Measurements from ENCODE around the gene ABCD1.
A peak's percentile ranks its signal among the peaks of the same experiment; 100 is the strongest.

Gene ABCD1

DNA sequence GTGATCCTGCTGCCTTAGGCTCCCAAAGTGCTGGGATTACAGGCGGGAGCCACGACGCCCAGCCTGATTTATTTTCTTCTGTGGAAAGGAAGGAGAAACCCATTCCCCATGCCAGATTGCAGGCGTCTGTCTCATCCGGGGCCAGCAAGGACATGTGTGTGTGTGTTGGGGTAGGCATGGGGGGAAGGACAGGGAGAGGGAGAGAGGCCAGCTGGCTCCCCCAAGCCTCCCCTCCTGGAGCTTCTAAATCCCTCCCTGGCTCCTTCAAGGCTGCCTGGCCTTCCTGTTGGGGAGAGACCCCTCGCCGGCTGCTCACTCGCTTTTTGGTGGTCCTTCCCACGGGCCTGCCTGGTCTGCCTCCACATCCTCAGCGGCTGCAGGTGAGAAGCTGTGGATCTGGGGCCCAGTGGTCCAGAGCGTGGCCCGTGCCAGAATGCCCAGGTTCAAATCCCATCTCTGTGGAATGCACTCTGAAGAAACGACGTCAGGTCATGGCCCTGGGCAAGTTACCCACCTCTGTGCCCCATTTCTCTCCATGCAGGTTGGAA lies 38.0 kb downstream of the ABCD1 start:
- in situ Hi-C loops (cut with HindIII; ENCODE audit: low sequenced_read_pairs) = no loop called here
- no peak for DNase-seq (ENCODE audit: low read depth, low spot score)
- no peak overlapping the region for H3K4me3 ChIP-seq (ENCODE audit: low read depth, low read length)
- TF ChIP-seq, protein P1, sequence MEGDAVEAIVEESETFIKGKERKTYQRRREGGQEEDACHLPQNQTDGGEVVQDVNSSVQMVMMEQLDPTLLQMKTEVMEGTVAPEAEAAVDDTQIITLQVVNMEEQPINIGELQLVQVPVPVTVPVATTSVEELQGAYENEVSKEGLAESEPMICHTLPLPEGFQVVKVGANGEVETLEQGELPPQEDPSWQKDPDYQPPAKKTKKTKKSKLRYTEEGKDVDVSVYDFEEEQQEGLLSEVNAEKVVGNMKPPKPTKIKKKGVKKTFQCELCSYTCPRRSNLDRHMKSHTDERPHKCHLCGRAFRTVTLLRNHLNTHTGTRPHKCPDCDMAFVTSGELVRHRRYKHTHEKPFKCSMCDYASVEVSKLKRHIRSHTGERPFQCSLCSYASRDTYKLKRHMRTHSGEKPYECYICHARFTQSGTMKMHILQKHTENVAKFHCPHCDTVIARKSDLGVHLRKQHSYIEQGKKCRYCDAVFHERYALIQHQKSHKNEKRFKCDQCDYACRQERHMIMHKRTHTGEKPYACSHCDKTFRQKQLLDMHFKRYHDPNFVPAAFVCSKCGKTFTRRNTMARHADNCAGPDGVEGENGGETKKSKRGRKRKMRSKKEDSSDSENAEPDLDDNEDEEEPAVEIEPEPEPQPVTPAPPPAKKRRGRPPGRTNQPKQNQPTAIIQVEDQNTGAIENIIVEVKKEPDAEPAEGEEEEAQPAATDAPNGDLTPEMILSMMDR (IDR thresholded peaks at IDR 0.05; ENCODE audit: low read depth, low read length) = no peak

DNA sequence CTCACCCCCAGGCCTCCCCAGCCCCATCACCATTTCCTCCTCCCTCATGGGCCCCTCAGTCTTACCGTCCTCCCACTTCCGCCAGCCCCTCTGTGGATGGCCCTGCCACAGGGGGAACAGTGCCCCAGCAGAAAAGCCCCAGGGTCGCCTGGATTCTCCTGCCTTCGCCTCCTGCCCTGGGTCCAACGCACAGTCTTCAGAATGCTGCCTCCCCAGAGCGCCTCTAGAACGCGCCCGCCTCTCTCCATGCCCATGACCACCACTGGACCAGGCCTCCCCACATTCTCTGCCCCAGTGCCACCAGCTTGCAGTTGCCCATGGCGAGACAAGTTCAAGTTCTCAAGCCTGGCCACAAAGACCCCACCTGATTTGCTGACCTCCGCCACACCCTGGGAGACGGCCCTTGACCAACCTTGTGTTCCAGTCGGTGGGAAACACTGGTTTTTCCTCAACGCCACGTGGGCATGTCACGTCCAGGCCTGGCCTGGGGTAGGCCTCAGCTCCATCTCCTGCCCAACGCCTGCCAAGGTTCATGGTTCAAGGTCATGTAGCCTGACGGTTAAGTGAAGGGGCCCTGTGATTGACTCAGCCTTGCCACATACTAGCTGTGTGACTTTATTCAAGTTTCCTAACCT lies 38.8 kb downstream of the ABCD1 start:
- H3K4me3 ChIP-seq (ENCODE audit: low read depth, low read length) = no peak overlapping the region
- TF ChIP-seq, protein P1 (IDR thresholded peaks at IDR 0.05; ENCODE audit: low read depth, low read length) = no peak
- no peak for DNase-seq (ENCODE audit: low read depth, low spot score)
- in situ Hi-C loops (cut with HindIII; ENCODE audit: low sequenced_read_pairs) = no loop called here

DNA sequence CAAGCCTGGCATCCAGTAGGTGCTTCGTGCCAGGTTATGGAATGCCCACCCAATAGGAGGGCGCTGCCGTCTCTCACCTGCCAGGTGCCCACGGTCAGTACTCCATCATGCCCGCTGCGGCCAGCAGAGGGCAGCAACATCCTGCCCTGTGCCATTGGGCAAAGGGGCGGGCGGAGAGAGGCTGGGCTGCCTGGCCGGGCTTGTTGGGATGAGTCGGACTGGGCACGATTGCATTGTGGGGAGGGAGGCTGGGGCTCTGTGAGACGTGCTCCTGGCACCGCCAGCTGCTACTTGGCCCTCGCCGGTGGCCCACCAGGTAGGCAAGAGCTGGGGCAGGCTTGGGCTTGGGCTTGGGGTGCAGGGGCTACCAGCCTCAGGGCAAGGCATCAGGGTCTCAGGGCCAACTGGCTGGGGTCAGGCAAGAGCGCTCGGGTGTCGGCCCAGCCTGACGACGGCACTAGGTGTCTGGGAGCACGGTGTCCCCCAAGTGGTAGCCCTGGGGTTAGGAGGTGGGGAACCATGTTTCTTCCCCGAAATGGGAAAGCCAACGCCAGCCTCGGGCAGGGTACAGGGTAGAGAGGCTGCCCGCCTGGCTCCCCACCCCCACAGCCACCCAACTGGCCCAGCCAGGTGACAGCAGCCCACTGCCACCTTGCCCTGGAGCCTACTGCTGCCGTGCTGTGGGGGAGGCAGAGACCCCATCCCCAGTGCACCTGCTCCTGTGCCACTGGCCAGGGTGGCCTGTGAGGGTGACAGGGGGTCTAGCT lies 39.5 kb downstream of the ABCD1 start, which contains the start of gene PLXNB3:
PLXNB3 (plus strand) TSS at position 261 of the 767 bp plus-strand sequence. CDS start 1,287 bp downstream, outside the sequence.
- in situ Hi-C loops (cut with HindIII; ENCODE audit: low sequenced_read_pairs) = no loop called here
- TF ChIP-seq, protein P1 (IDR thresholded peaks at IDR 0.05; ENCODE audit: low read depth, low read length) = peak; percentile 79
- peak within 1 kb of the TSS; percentile 36 for H3K4me3 ChIP-seq (ENCODE audit: low read depth, low read length)
- DNase-seq (ENCODE audit: low read depth, low spot score) = peak; percentile 61

DNA sequence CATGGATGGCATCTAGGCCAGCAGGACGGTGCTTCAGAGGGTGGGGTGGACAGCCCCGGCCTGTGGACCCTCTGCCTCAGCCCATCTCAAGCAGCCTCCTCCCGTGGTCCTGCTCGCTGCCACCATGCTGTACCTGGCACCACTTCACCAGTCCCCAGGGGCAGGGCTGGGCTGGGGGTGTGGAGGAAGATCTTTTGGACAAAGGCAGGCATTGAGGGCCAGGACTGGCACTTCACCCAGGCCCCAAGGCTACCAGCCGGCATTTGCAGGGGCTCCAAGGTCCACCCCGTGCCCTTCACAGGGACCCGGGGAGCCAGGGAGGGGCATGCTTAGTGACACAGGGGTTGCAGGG lies 40.1 kb downstream of the ABCD1 start:
- in situ Hi-C loops (cut with HindIII; ENCODE audit: low sequenced_read_pairs) = no loop called here
- peak overlapping the region; percentile 36 for H3K4me3 ChIP-seq (ENCODE audit: low read depth, low read length)
- TF ChIP-seq, protein P1 (IDR thresholded peaks at IDR 0.05; ENCODE audit: low read depth, low read length) = no peak
- DNase-seq (ENCODE audit: low read depth, low spot score) = no peak

DNA sequence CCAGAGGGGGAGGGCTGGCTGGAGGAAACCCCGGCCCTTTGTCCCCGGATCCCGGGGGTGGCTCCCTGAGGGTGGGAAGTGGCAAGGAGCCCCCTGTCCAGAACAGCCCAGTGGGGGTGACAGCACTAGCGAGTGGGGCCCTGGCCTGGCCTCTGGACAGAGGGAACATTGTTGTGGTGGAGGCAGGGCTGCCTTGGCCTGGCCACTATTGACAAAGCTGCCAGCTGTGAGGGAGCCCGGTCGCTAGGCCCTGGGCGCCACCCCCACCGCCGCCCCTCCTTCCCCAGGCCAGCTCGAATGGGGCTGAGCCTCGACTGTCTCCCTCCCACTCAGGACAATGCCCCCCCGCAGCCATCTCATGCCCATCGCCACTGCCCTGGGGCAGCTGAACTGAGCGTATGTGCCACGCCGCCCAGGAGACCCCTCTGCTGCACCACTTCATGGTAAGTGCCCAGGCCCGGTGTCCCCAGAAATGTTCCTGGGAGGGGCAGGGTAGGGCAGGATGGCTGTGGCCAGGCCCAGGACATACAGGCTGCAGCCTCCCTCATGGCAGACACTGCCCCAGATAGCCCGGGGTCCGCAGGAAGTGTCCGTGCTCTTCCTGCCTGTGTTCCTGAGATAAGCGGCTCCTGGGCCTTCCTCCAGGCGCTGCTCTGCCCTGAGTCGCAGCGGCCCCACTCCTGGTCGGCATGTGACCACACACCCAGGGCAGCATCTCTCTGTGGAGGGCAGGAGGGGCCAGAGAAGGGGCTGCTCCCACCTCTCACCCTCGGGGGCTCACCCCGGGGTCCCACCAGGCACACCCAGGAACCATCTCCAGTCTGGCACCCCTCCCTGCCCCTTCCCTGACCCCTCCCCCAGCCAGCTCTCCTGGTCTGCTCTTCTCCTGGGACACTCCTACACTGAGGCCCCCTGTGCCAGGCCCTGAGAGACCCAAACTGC lies 40.8 kb downstream of the ABCD1 start:
- in situ Hi-C loops (cut with HindIII; ENCODE audit: low sequenced_read_pairs) = no loop called here
- no peak for DNase-seq (ENCODE audit: low read depth, low spot score)
- H3K4me3 ChIP-seq (ENCODE audit: low read depth, low read length) = peak overlapping the region; percentile 36
- TF ChIP-seq, protein P1 (IDR thresholded peaks at IDR 0.05; ENCODE audit: low read depth, low read length) = no peak

Measured in astrocyte of the spinal cord (primary cell).